ENCODE data around the gene PAQR3.

- TF ChIP-seq CTCF (conservative IDR thresholded peaks at IDR 0.05; ENCODE audit: low read depth in 2 of 2) (no peak), POLR2AphosphoS5 (IDR thresholded peaks at IDR 0.05; ENCODE audit: low read depth) (no peak), ZNF331 (CRISPR knock-in tag; IDR thresholded peaks at IDR 0.05; ENCODE audit: low read depth) (no peak), EZH2phosphoT487 (IDR thresholded peaks at IDR 0.05; ENCODE audit: unreplicated experiment) (no peak)
These were observed 31.6 kb downstream of the PAQR3 start for GRCh38 chr4:78907638-78908037.

All from GM23338 (cell line).